SU-DHL-6 (cell line): ENCODE data around the gene DCC.

Source experiments
- H2AFZ ChIP-seq: fragments of 200-600 bp; sonication (generic); 2 replicates; pipeline ENCODE4 v1.6.1; 2014; ENCODE audit warnings: low read depth, mild to moderate bottlenecking, moderate library complexity, mixed read lengths, antibody characterized with exemption, low read length; ENCODE audit not compliant: severe bottlenecking
- H3F3A ChIP-seq: fragments of 200-600 bp; shearing (Covaris generic); 2 replicates; pipeline ENCODE4 v1.6.0; 2016; ENCODE audit warnings: antibody characterized with exemption, mild to moderate bottlenecking; ENCODE audit not compliant: insufficient read depth
- H3K27ac ChIP-seq: fragments of 200-600 bp; sonication (generic); 2 replicates; pipeline ENCODE4 v1.5.1; 2016; ENCODE audit warnings: low read depth, mild to moderate bottlenecking, low read length, moderate library complexity, mixed read lengths
- H3K27me3 ChIP-seq: fragments of 200-600 bp; sonication (generic), shearing (Covaris generic); 2 replicates; pipeline ENCODE4 v1.6.0; 2014; ENCODE audit warnings: mild to moderate bottlenecking, low read length
- H3K36me3 ChIP-seq: fragments of 200-600 bp; sonication (generic); 2 replicates; pipeline ENCODE4 v1.6.1; 2014; ENCODE audit warnings: mild to moderate bottlenecking, low read length, mixed read lengths
- H3K4me2 ChIP-seq: fragments of 300-600, 200-600 bp; shearing (Covaris generic), sonication (generic); 2 replicates; pipeline ENCODE4 v1.6.0; 2014; ENCODE audit warnings: low read length, low read depth, mild to moderate bottlenecking; ENCODE audit not compliant: poor library complexity, severe bottlenecking
- H3K4me3 ChIP-seq: fragments of 200-600 bp; sonication (generic); 2 replicates; pipeline ENCODE4 v1.5.1; 2014; ENCODE audit warnings: antibody characterized with exemption, low read length, mild to moderate bottlenecking, mixed read lengths; ENCODE audit not compliant: insufficient read depth, poor library complexity, severe bottlenecking
- H3K79me2 ChIP-seq: fragments of 200-600 bp; sonication (generic); 2 replicates; pipeline ENCODE4 v1.6.1; 2014; ENCODE audit warnings: mild to moderate bottlenecking, low read length, moderate library complexity; ENCODE audit not compliant: insufficient read depth
- H3K9ac ChIP-seq: fragments of 200-600 bp; sonication (generic); 2 replicates; pipeline ENCODE4 v1.7.0; 2014; ENCODE audit warnings: mild to moderate bottlenecking, low read length
- H3K9me2 ChIP-seq: fragments of 200-600 bp; sonication (generic); replicated peaks from 2 replicates; pipeline ENCODE4 v1.6.1; 2014; ENCODE audit warnings: low read length; ENCODE audit not compliant: insufficient read depth
- H3K9me3 ChIP-seq: fragments of 200-600 bp; sonication (generic); 2 replicates; pipeline ENCODE4 v1.6.1; 2014; ENCODE audit warnings: low read length, mixed read lengths; ENCODE audit not compliant: insufficient read depth
- H4K20me1 ChIP-seq: fragments of 200-600 bp; sonication (generic); 2 replicates; pipeline ENCODE4 v1.6.1; 2014; ENCODE audit warnings: low read depth, mild to moderate bottlenecking, antibody characterized with exemption, low read length, moderate library complexity, mixed read lengths
- CTCF ChIP-seq: fragments of 200-600 bp; sonication (generic); IDR thresholded peaks from one replicate; pipeline ENCODE4 v1.5.1; 2017; ENCODE audit warnings: antibody characterized with exemption, mild to moderate bottlenecking, low read length, moderate library complexity; ENCODE audit not compliant: insufficient read depth, poor library complexity, severe bottlenecking
- EZH2phosphoT487 ChIP-seq: fragments of 200-600 bp; sonication (generic), shearing (Covaris generic); conservative IDR thresholded peaks from 2 replicates; pipeline ENCODE4 v1.6.1; 2018; ENCODE audit warnings: mild to moderate bottlenecking, antibody characterized with exemption, low read length, moderate library complexity, mixed read lengths

DCC gene

DNA sequence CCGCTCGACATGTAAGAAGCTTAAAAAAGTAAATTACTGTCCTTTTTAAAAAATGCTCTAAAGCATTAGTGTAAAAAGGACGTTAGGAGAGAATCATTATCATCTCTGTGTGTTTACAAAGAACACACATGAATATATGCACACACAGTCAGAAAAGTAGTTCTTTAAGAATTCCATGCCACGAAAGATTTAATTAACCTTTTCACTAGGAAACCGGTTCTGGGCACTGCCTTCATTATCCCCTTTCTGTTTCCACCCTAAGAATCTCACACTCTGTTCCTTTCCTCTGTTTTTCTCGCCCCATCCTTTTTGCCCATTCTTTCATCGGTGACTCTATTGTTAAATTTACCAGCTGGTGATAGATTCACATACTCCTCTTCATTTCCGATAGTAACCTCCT is 338.6 kb downstream of the DCC start:
- Histone ChIP-seq H3K36me3 (no peaks in the 10 kb centered on the region), H3K27ac (no peak overlapping the region), H4K20me1 (no peaks in the 10 kb centered on the region), H2AFZ (no peak overlapping the region), H3K4me3 (no peak overlapping the region), H3K9me2 (no peaks in the 10 kb centered on the region), H3K9ac (no peak overlapping the region), H3K9me3 (no peaks in the 10 kb centered on the region), H3K4me2 (no peak overlapping the region), H3F3A (no peaks in the 10 kb centered on the region), H3K79me2 (no peaks in the 10 kb centered on the region), H3K27me3 (no peaks in the 10 kb centered on the region)
- TF ChIP-seq CTCF (no peak), EZH2phosphoT487 (no peak)

GRCh38 chr18:52679354-52679753 is 339.4 kb downstream of the DCC start:
- H3K4me3 ChIP-seq: no peak overlapping the region
- H4K20me1 ChIP-seq: no peaks in the 10 kb centered on the region
- no peaks in the 10 kb centered on the region for H3K27me3 ChIP-seq
- H3F3A ChIP-seq: no peaks in the 10 kb centered on the region
- H3K9me3 ChIP-seq: no peaks in the 10 kb centered on the region
- no peak overlapping the region for H2AFZ ChIP-seq
- H3K36me3 ChIP-seq: no peaks in the 10 kb centered on the region
- no peak overlapping the region for H3K27ac ChIP-seq
- H3K79me2 ChIP-seq: no peaks in the 10 kb centered on the region
- TF ChIP-seq EZH2phosphoT487 (no peak), CTCF (no peak)
- H3K9me2 ChIP-seq: no peaks in the 10 kb centered on the region
- H3K9ac ChIP-seq: no peak overlapping the region
- no peak overlapping the region for H3K4me2 ChIP-seq

DNA sequence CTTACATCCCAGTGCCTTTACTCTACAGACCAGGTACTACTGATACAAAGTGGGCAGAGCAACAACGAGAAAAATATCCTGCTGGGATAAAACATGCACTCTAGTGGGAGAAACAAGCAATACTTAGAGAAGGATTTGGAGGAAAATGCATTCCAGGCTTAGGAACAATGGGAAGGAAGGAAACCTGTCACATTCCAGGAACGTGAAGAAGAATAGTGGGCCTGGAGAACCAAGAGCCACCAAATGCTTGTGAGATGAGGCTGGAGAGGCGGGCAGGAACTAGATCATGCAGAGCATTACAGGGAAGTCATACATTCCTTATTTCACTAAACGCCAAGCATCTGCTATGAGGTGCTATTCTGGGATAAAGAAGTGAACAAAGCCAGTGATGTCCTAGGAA is 342.3 kb downstream of the DCC start:
- no peak for TF ChIP-seq EZH2phosphoT487
- TF ChIP-seq CTCF: no peak
- H2AFZ ChIP-seq: no peak overlapping the region

More for the DNA sequence above, 342.3 kb downstream of the DCC start:
- no peaks in the 10 kb centered on the region for H3K9me2 ChIP-seq
- H4K20me1 ChIP-seq: no peaks in the 10 kb centered on the region
- H3K9ac ChIP-seq: no peak overlapping the region
- no peaks in the 10 kb centered on the region for H3K27me3 ChIP-seq
- H3K9me3 ChIP-seq: no peaks in the 10 kb centered on the region
- no peak overlapping the region for H3K4me2 ChIP-seq
- no peaks in the 10 kb centered on the region for H3K36me3 ChIP-seq
- no peaks in the 10 kb centered on the region for H3F3A ChIP-seq
- H3K27ac ChIP-seq: no peak overlapping the region
- no peaks in the 10 kb centered on the region for H3K79me2 ChIP-seq
- no peak overlapping the region for H3K4me3 ChIP-seq
